ENCODE data around the gene CER1.
"Not testable (repeated sequence)": the region's sequence is repeated elsewhere in the genome, so short reads cannot be mapped to it uniquely, and the experiment has no call there.

Gene CER1

DNA sequence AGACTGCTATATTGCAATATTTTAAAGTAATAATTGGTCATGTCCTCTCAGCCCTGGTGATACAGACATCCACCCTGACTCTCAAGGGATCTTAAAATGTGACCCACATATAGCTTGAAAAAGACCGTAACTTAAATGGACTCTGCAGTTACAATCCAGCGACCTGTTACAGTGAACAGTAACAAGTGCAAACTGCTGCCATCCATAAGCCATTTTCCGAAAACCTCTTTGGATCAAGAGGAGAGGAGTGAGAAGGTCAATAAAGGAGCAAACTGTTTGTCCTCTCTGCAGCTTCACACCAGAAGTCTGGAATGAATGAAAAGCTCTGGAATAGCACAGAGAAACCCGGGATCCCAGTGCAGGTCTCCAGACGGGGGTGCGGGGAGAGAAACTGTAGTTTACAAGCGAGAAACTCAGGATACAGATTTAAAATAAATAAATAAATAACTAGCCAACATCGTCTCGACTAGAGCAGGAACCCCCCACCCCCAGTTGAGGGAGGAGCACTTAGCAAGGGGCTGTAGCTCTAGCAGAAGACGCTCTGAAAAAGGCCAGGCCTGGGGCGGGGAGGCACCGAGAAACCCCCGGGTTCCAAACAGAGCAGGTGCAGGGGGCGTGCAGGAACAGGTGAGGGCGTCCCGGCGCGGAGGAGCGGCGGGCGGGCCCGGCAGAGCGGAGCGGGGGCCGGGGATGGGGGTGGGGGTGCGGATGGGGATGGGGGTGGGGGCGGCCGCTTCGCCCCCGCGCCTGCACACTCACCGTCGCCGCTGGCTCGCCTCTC, 29.9 kb downstream of the CER1 start:
- no peak for TF ChIP-seq CTCF (IDR thresholded peaks at IDR 0.05; ENCODE audit: extremely low read depth, insufficient read depth, missing control alignments)
- DNase-seq (ENCODE audit: low spot score), result peak; percentile 54
- in situ Hi-C loops (cut with MboI; ENCODE audit: low pct_unique_long_range_greater_than_20kb, low sequenced_read_pairs, unreplicated experiment), result no loop called here

- in situ Hi-C loops (cut with MboI; ENCODE audit: low pct_unique_long_range_greater_than_20kb, low sequenced_read_pairs, unreplicated experiment), result no loop called here
- no peak for DNase-seq (ENCODE audit: low spot score)
- no peak for TF ChIP-seq CTCF (IDR thresholded peaks at IDR 0.05; ENCODE audit: extremely low read depth, insufficient read depth, missing control alignments)
These were observed 31.4 kb downstream of the CER1 start for GRCh38 chr9:14690948-14691730.

GRCh38 chr9:14687042-14687719, 35.4 kb downstream of the CER1 start:
- no peak for TF ChIP-seq CTCF (IDR thresholded peaks at IDR 0.05; ENCODE audit: extremely low read depth, insufficient read depth, missing control alignments)
- DNase-seq (ENCODE audit: low spot score), result no peak
- in situ Hi-C loops (cut with MboI; ENCODE audit: low pct_unique_long_range_greater_than_20kb, low sequenced_read_pairs, unreplicated experiment), result no loop called here

DNA sequence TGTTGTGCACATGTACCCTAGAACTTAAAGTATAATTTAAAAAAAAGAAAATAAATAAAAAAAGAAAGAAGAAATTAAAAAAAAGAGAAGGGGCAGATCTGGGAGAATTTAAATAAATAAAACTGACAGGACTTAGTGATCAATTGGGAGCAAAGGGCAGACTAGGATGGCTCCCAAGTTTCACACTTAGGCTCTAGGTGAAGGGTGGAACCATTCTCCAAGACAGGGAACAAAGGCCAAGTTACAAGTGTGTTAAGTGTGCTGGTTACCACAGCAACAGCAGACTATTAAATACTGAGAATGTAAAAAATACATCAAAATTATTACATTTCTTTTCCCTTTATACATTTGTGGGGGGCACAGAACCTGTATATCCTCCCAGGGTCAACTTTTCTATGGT, 36.4 kb downstream of the CER1 start:
- in situ Hi-C loops (cut with MboI; ENCODE audit: low pct_unique_long_range_greater_than_20kb, low sequenced_read_pairs, unreplicated experiment), result no loop called here
- DNase-seq (ENCODE audit: low spot score), result no peak
- TF ChIP-seq CTCF (IDR thresholded peaks at IDR 0.05; ENCODE audit: extremely low read depth, insufficient read depth, missing control alignments), result no peak

DNA sequence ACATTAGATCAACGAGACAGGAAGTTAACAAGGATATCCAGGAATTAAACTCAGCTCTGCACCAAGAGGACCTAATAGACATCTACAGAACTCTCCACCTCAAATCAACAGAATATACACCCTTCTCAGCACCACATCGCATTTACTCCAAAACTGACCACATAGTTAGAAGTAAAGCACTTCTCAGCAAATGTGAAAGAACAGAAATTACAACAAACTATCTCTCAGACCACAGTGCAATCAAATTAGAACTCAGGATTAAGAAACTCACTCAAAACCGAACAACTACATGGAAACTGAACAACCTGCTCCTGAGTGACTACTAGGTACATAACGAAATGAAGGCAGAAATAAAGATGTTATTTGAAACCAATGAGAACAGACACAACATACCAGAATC, 39.9 kb downstream of the CER1 start:
- DNase-seq (ENCODE audit: low spot score); in situ Hi-C loops (cut with MboI; ENCODE audit: low pct_unique_long_range_greater_than_20kb, low sequenced_read_pairs, unreplicated experiment): not testable (repeated sequence)

- no peak for TF ChIP-seq CTCF (IDR thresholded peaks at IDR 0.05; ENCODE audit: extremely low read depth, insufficient read depth, missing control alignments)
- in situ Hi-C loops (cut with MboI; ENCODE audit: low pct_unique_long_range_greater_than_20kb, low sequenced_read_pairs, unreplicated experiment), result no loop called here
- DNase-seq (ENCODE audit: low spot score), result no peak
These were observed 43.8 kb downstream of the CER1 start for GRCh38 chr9:14678776-14679175.

All from GM13977 (cell line).